ENCODE data around the gene HAO1. TPM values are rescaled to one million over a fixed set of nuclear protein-coding genes. Genes with fewer than 3 reads are reported as not detected.
A peak's percentile ranks its signal among the peaks of the same experiment; 100 is the strongest.

HAO1 gene
- total RNA-seq, 1 donor, result not detected

- H3K36me3 ChIP-seq (ENCODE audit: insufficient read depth, low read length), result no peaks in the 10 kb centered on the region
- H2AFZ ChIP-seq (ENCODE audit: low read length), result no peak overlapping the region
- H4K20me1 ChIP-seq (ENCODE audit: insufficient read depth, low read length), result no peaks in the 10 kb centered on the region
- H3K4me2 ChIP-seq (ENCODE audit: insufficient read depth, low read length), result no peak overlapping the region
- no peaks in the 10 kb centered on the region for H3K4me1 ChIP-seq (ENCODE audit: insufficient read depth, low read length)
- DNase-seq (ENCODE audit: insufficient read length, low spot score, missing footprints), result no peak
- H3K27ac ChIP-seq (ENCODE audit: low read depth, low read length), result no peak overlapping the region
- no peak overlapping the region for H3K4me3 ChIP-seq (ENCODE audit: insufficient read depth, low read length)
- H3K79me2 ChIP-seq (ENCODE audit: insufficient read depth, low read length), result no peaks in the 10 kb centered on the region
- H3K9me3 ChIP-seq (ENCODE audit: low read depth, low read length), result no peaks in the 10 kb centered on the region
- H3K27me3 ChIP-seq (ENCODE audit: insufficient read depth, low read length), result peaks cover 4% of the 10 kb centered on the region
- TF ChIP-seq CTCF (IDR thresholded peaks at IDR 0.05; ENCODE audit: extremely low read depth, low read depth, low read length), result no peak
Observed at GRCh38 chr20:7868108-7868507, 72.2 kb downstream of the HAO1 start.

GRCh38 chr20:7866285-7866684 lies 74.0 kb downstream of the HAO1 start:
- Histone ChIP-seq H3K27me3 (ENCODE audit: insufficient read depth, low read length) (peaks cover 4% of the 10 kb centered on the region), H3K27ac (ENCODE audit: low read depth, low read length) (no peak overlapping the region), H3K36me3 (ENCODE audit: insufficient read depth, low read length) (no peaks in the 10 kb centered on the region), H3K4me2 (ENCODE audit: insufficient read depth, low read length) (peak overlapping the region; percentile 34), H3K4me1 (ENCODE audit: insufficient read depth, low read length) (no peaks in the 10 kb centered on the region), H3K4me3 (ENCODE audit: insufficient read depth, low read length) (peak overlapping the region; percentile 13), H3K9me3 (ENCODE audit: low read depth, low read length) (no peaks in the 10 kb centered on the region), H2AFZ (ENCODE audit: low read length) (no peak overlapping the region), H3K79me2 (ENCODE audit: insufficient read depth, low read length) (no peaks in the 10 kb centered on the region), H4K20me1 (ENCODE audit: insufficient read depth, low read length) (no peaks in the 10 kb centered on the region)
- TF ChIP-seq CTCF (IDR thresholded peaks at IDR 0.05; ENCODE audit: extremely low read depth, low read depth, low read length), result no peak
- DNase-seq (ENCODE audit: insufficient read length, low spot score, missing footprints), result no peak

- no peaks in the 10 kb centered on the region for H4K20me1 ChIP-seq (ENCODE audit: insufficient read depth, low read length)
- TF ChIP-seq CTCF (IDR thresholded peaks at IDR 0.05; ENCODE audit: extremely low read depth, low read depth, low read length), result peak; percentile 77
- H3K4me1 ChIP-seq (ENCODE audit: insufficient read depth, low read length), result peaks cover 15% of the 10 kb centered on the region
- no peaks in the 10 kb centered on the region for H3K27me3 ChIP-seq (ENCODE audit: insufficient read depth, low read length)
- H3K4me2 ChIP-seq (ENCODE audit: insufficient read depth, low read length), result no peak overlapping the region
- no peak overlapping the region for H3K27ac ChIP-seq (ENCODE audit: low read depth, low read length)
- no peak for DNase-seq (ENCODE audit: insufficient read length, low spot score, missing footprints)
- H3K79me2 ChIP-seq (ENCODE audit: insufficient read depth, low read length), result no peaks in the 10 kb centered on the region
- no peak overlapping the region for H3K4me3 ChIP-seq (ENCODE audit: insufficient read depth, low read length)
- no peak overlapping the region for H2AFZ ChIP-seq (ENCODE audit: low read length)
- H3K36me3 ChIP-seq (ENCODE audit: insufficient read depth, low read length), result no peaks in the 10 kb centered on the region
- no peaks in the 10 kb centered on the region for H3K9me3 ChIP-seq (ENCODE audit: low read depth, low read length)
Observed at GRCh38 chr20:7859356-7859802, 80.9 kb downstream of the HAO1 start.

GRCh38 chr20:7858734-7859250 lies 81.5 kb downstream of the HAO1 start:
- Histone ChIP-seq H3K27me3 (ENCODE audit: insufficient read depth, low read length) (no peaks in the 10 kb centered on the region), H3K9me3 (ENCODE audit: low read depth, low read length) (no peaks in the 10 kb centered on the region), H2AFZ (ENCODE audit: low read length) (no peak overlapping the region), H4K20me1 (ENCODE audit: insufficient read depth, low read length) (no peaks in the 10 kb centered on the region), H3K27ac (ENCODE audit: low read depth, low read length) (no peak overlapping the region), H3K36me3 (ENCODE audit: insufficient read depth, low read length) (no peaks in the 10 kb centered on the region), H3K4me3 (ENCODE audit: insufficient read depth, low read length) (no peak overlapping the region), H3K79me2 (ENCODE audit: insufficient read depth, low read length) (no peaks in the 10 kb centered on the region), H3K4me1 (ENCODE audit: insufficient read depth, low read length) (peaks cover 17% of the 10 kb centered on the region), H3K4me2 (ENCODE audit: insufficient read depth, low read length) (no peak overlapping the region)
- no peak for DNase-seq (ENCODE audit: insufficient read length, low spot score, missing footprints)
- no peak for TF ChIP-seq CTCF (IDR thresholded peaks at IDR 0.05; ENCODE audit: extremely low read depth, low read depth, low read length)

Data from osteoblast (primary cell).